GM13977 (cell line): ENCODE results near the gene IL26.

Experiments used
- DNase-seq: peaks from one replicate; pipeline ENCODE4 v3.0.0; 2012; ENCODE audit warnings: low spot score
- CTCF ChIP-seq: IDR thresholded peaks from 2 replicates; pipeline ENCODE4 v1.5.1; 2012; ENCODE audit warnings: mild to moderate bottlenecking, control low read depth; ENCODE audit not compliant: insufficient read depth; ENCODE audit errors: extremely low read depth, missing control alignments
- in situ Hi-C: fragments of 300-500 bp; cut with MboI; formaldehyde crosslinking; loops from one replicate; pipeline ENCODE4 v1.12.0; 2022; ENCODE audit warnings: low sequenced_read_pairs, low pct_unique_long_range_greater_than_20kb, mixed read lengths, inconsistent platforms; ENCODE audit not compliant: unreplicated experiment

The IL26 gene

GRCh38 chr12:68237078-68237477 is 11.5 kb upstream of the IL26 start:
- no peak for DNase-seq
- TF ChIP-seq CTCF, result peak; percentile 15
- in situ Hi-C loops, result loop anchor here (10.0 to 25.0 kb wide), 2 partner anchors 78 to 450 kb away; partner anchors contain the start of gene NUP107

- TF ChIP-seq CTCF, result no peak
- in situ Hi-C loops, result loop anchor here (10.0 to 25.0 kb wide), 2 partner anchors 78 to 451 kb away; partner anchors contain the start of gene NUP107
- DNase-seq, result peak; percentile 27
Observed at GRCh38 chr12:68236421-68237059, 10.9 kb upstream of the IL26 start.

DNA sequence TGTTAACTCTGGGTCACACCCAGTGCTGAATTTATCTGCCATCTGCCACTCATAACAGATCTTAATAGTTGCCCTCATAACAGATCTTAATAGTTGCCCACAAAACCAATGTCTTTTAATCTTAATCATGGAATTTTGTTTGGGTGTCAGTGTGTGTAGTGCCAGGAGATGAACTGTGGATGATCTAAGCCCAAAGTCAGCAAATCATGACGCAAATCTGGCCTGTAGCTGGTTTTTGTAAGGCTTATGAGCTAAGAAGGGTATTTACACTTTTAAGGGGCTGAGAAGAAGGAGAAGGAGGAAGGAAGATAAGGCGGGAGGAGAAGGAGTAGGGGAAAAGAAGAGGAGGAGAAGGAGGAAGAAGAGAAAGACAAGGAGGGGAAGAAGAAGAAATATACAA is 10.0 kb upstream of the IL26 start:
- no peak for TF ChIP-seq CTCF
- no peak for DNase-seq
- in situ Hi-C loops, result loop anchor here (10.0 to 25.0 kb wide), 2 partner anchors 79 to 452 kb away; partner anchors contain the start of gene NUP107

DNA sequence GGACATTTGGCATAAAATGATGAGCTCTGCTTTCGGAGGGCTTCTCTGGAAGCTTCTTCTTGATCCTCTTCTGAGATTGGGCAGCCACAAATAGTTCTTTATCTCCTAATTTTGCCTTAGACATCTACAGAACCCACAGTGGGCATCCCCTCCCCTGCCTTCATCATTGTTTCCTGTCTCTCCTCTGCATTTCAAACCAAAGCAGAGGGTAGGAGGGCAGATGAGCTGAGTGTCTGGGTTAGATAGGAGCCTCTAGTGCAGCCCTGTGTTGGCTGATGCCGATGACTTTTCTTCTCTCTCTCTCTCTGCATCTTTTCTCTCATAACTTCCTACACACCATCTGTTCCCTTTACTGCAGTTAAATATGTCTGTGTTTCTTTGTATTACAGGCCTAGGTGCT is 8.5 kb upstream of the IL26 start:
- in situ Hi-C loops, result loop anchor here (10.0 to 25.0 kb wide), 2 partner anchors 81 to 453 kb away; partner anchors contain the start of gene NUP107
- DNase-seq, result no peak
- TF ChIP-seq CTCF, result no peak

GRCh38 chr12:68233498-68233897 is 7.9 kb upstream of the IL26 start:
- TF ChIP-seq CTCF, result no peak
- in situ Hi-C loops, result loop anchor here (10.0 to 25.0 kb wide), 2 partner anchors 81 to 454 kb away; partner anchors contain the start of gene NUP107

GRCh38 chr12:68231691-68232090 is 6.1 kb upstream of the IL26 start:
- TF ChIP-seq CTCF, result no peak
- no peak for DNase-seq
- in situ Hi-C loops, result loop anchor here (10.0 to 25.0 kb wide), 2 partner anchors 83 to 456 kb away; partner anchors contain the start of gene NUP107

More at GRCh38 chr12:68233498-68233897, 7.9 kb upstream of the IL26 start:
- no peak for DNase-seq
